Left cardiac atrium (tissue), 2 donors: ENCODE results near the gene FBXW12. TPM values are rescaled to one million over a fixed set of nuclear protein-coding genes. Genes with fewer than 3 reads are reported as not detected.

ENCODE experiments used
- total RNA-seq, 2 donors: library from RNA; stranded (reverse); fragmentation: NEBNext Ultra II Directional; extraction: Animal tissue kit (Norgen Biotek cat#: 25700); gene quantifications; one replicate each; pipeline ENCODE4 v1.2.1, GENCODE V29; 2021
- donor health status: DM: no; HTN: yes; CAD: no; lungs with severe emphysema.
- donor health status: DM: yes; HTN: yes; CAD: no.

FBXW12 gene
- total RNA-seq, 2 donors from 2014 or later: not detected

Other genes starting within 250 kb of the FBXW12 start
- gene CDC25A, start 183.8 kb upstream of the FBXW12 start, total RNA-seq: under 1 TPM; 0.65 to 0.94 TPM
- gene CAMP, start 148.7 kb upstream of the FBXW12 start, total RNA-seq: 1 to 10 TPM in 1 of 2 donors, under 1 TPM in 1; 0.34 to 2.6 TPM
- gene ZNF589, start 131.1 kb upstream of the FBXW12 start, total RNA-seq: 1 to 10 TPM; 8.2 to 9.2 TPM
- 10 to 100 TPM; 19.0 to 20.0 TPM for gene NME6, start 70.9 kb upstream of the FBXW12 start, total RNA-seq
- not detected for gene SPINK8, start 38.6 kb upstream of the FBXW12 start, total RNA-seq
- gene PLXNB1, start 57.9 kb downstream of the FBXW12 start, total RNA-seq: 10 to 100 TPM; 43.3 to 55.0 TPM
- 10 to 100 TPM in 1 of 2 donors, 1 to 10 TPM in 1; 7.0 to 10.9 TPM for gene CCDC51, start 67.9 kb downstream of the FBXW12 start, total RNA-seq
- 100 to 1,000 TPM; 190 to 238 TPM for gene TMA7, start 68.0 kb downstream of the FBXW12 start, total RNA-seq
- 1 to 10 TPM; 3.9 to 5.7 TPM for gene ATRIP, start 74.5 kb downstream of the FBXW12 start, total RNA-seq
- gene SHISA5, start 132.0 kb downstream of the FBXW12 start, total RNA-seq: 100 to 1,000 TPM in 1 of 2 donors, 10 to 100 TPM in 1; 73.3 to 108 TPM
- gene PFKFB4, start 184.6 kb downstream of the FBXW12 start, total RNA-seq: 1 to 10 TPM; 2.0 to 2.9 TPM
- not detected for gene UCN2, start 191.6 kb downstream of the FBXW12 start, total RNA-seq
- gene COL7A1, start 223.1 kb downstream of the FBXW12 start, total RNA-seq: 1 to 10 TPM; 5.2 to 5.5 TPM
- 100 to 1,000 TPM; 583 to 651 TPM for gene UQCRC1, start 237.4 kb downstream of the FBXW12 start, total RNA-seq
- not detected for gene TMEM89, start 249.6 kb downstream of the FBXW12 start, total RNA-seq